ENCODE results near the gene CPB2.
A peak's percentile ranks its signal among the peaks of the same experiment; 100 is the strongest.

Gene CPB2

GRCh38 chr13:46094478-46094877, 10.4 kb downstream of the CPB2 start:
- no peak for FAIRE-seq

DNA sequence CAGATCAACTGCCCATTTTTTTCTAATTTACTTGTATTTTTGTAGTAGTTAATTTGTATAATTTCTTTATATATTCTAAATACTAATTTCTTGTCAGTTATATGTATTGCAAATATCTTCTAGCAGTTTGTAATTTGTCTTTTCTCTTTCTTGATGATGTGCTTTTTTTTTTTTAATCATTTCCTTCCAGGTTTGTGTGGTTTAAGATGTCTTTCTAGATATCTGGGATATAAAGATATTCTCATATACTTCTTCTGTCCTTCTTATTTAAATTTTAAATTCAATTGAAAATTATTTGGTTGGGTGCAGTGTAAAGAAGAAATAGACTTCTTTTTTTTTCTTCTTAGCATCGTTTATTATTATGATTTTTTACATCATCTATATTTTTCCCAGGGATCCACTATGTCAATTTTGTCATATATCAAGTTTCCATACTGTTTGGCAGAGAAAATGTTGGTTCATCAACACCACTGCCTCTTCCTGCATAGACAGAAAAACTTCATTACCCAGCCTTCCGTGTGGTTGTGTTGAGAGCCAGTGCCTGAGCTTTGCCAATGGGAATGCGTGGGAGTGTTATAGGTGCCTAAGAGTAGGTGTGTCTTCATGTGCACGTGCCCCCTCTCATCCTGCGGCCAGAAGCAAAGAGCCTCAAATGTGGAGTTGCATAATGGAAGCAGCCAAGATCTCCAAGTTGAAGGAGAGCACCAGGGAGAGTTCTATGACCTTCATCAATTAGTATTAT, 15.8 kb downstream of the CPB2 start:
- no peak for FAIRE-seq

DNA sequence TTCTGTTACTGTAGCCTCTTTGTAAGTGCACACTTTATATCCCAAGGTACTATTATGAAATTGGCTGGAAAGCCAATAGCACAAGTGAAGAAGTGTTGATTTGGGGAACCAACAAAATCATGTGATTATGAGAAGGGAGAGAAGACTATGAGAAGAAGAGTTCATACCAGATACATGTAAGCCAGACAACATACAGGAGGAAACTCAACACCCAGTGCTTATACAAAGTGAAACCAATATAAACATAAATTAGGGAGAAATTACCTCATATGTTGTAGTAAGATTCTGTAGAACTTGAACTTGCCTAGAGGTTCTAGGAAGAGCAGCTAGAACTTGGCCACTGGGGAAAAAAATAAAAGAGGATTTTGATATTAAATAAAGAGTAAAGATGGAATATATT, 17.4 kb downstream of the CPB2 start:
- FAIRE-seq = no peak

GRCh38 chr13:46086985-46087384, 17.8 kb downstream of the CPB2 start:
- FAIRE-seq = no peak

GRCh38 chr13:46086421-46086922, 18.4 kb downstream of the CPB2 start:
- no peak for FAIRE-seq

DNA sequence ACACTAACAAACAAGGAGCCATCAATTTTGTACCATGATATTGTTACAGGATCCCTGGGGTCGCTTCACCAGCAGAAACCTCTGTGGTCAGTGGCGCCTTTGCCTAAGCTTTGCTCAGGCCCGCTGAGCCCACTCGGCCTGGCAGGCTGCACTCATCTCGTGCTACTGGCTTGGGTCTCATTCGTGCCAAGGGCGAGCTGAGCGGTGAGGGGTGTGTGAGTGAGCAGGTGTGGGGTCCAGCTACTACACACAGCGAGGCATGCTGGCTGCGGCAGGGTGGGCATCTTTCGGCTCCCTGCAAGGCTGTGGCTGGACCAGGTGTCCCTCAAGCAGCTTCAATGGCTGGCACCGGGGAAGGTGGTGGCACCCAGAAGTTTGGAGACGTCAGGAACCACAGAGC, 19.1 kb downstream of the CPB2 start:
- FAIRE-seq = no peak

- no peak for FAIRE-seq
These were observed 22.5 kb downstream of the CPB2 start for GRCh38 chr13:46082324-46082723.

- FAIRE-seq = no peak
These were observed 25.1 kb downstream of the CPB2 start for GRCh38 chr13:46079770-46080169.

GRCh38 chr13:46077265-46077664, 27.6 kb downstream of the CPB2 start:
- FAIRE-seq = no peak

DNA sequence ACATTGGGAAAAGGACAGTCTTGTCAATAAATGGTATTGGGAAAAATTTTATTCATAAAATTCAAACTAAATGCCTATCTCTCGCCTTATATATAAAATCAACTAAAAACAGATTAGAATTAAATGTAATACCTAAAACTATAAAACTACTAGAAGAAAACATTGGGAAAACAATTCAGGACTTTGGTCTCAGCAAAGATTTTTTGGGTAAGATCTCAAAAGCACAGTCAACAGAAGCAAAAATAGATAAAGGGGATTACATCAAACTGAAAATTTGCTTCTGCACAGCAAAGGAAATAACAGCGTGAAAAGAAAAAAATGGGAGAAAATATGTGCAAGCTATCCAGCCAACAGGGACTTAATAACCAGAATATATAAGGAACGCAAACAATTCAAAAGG, 28.0 kb downstream of the CPB2 start:
- FAIRE-seq = no peak

- FAIRE-seq = no peak
These were observed 29.0 kb downstream of the CPB2 start for GRCh38 chr13:46075811-46076210.

DNA sequence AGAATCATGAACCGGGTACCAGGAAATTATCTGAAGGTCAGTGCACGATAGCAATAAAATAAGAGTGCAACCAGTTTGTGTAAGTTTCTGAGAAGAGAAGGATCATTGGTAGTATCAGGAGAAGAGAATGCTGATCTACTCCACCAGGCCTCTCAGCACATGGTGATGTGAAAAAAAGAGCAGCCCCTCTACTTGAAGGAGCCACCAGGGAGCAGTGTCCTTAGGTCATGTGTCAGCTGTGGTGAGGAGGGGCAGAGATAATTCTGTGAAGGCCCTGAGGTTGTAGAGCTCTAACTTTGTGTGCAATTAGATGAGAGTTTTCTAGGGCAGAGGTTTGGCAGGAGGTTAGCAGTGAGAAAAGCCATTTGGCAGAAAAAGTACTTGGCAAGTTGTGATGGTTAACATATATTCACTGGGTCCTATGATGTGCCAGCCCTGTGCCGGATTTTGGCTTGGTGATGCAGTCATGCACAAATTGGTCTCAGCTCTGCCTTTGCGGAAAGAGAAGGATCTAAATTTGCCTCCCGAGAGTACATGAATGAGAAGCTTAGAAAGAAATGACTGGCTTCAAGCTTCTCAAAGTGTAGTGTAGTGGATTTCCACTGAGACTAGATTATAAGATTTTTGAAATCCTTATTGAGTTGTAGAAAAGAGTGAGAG, 33.1 kb downstream of the CPB2 start:
- FAIRE-seq = no peak

GRCh38 chr13:46063292-46063691, 41.5 kb downstream of the CPB2 start:
- FAIRE-seq = no peak

DNA sequence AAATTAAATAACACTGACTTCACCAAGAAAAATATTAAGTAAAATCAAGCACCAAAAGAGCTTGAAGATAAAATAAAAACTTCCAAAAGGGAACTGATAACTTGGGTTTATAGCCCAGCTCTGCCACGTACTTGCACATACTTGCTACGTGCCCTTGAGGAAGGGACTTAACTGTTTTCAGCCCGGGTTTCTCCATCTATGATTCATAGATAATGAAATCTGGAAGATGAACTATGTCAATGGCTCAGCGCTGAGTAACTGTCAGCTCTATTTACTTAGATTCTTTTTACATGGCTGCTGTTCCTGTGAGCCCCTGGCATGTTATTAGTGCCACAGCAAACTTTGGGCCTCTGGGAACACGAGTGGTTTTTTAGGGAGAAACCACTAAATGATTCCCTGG, 42.6 kb downstream of the CPB2 start:
- no peak for FAIRE-seq

- FAIRE-seq = no peak
These were observed 45.4 kb downstream of the CPB2 start for GRCh38 chr13:46059405-46059804.

DNA sequence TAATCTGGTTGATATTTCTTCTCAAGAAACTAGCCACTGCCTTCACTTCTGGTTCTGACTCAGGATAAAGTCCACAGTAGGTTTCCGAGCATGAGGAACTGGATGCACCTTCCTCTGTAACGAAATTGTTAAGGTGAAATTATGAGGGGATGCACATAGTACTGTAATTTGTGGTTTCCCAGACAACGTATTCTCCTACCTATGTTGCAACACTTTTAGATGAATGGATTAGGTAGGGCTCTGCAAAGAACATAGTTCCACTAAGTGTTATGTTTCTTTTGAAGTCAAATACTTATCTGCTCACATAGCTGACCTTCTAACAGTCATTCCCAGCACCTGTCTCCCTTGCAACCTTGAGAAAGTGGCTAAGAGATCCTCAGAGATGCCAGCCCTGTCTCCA, 46.6 kb downstream of the CPB2 start:
- no peak for FAIRE-seq

DNA sequence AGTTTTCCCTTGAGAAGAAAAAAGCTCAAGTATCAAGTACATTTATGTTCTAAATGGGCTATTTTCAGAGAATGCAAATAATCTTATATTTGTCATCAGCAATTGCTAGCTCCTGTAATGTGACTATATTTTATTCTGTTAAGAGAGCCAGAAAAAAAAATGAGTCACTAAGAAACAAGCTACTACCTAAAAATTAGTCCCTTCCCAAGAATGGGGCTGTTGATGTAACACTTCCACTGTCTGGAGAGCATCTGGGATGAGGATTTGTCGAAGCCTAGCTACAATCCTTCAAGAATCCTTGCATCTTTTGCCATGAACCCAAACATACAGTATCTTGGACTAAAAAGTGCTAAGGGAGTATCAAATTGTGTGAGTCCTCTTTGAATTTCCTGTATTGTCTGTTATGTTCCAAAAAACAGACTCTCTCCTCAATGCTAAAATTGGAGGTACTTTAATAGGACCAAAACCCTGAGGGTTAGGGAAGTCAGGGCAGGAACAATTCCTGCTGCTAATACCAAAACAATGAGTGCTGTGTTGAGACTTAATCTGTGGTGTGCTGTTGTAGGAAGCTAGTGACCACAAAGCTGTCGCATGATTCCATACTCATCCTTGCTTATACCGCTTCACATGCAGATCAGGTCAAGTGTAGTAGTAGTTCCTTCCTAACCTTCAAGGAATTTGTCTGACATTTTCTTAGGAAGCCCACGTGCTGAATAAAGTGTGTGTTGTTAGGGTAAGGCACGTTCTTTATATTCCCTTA, 47.4 kb downstream of the CPB2 start:
- no peak for FAIRE-seq

GRCh38 chr13:46053162-46054012, 51.4 kb downstream of the CPB2 start:
- FAIRE-seq = no peak

DNA sequence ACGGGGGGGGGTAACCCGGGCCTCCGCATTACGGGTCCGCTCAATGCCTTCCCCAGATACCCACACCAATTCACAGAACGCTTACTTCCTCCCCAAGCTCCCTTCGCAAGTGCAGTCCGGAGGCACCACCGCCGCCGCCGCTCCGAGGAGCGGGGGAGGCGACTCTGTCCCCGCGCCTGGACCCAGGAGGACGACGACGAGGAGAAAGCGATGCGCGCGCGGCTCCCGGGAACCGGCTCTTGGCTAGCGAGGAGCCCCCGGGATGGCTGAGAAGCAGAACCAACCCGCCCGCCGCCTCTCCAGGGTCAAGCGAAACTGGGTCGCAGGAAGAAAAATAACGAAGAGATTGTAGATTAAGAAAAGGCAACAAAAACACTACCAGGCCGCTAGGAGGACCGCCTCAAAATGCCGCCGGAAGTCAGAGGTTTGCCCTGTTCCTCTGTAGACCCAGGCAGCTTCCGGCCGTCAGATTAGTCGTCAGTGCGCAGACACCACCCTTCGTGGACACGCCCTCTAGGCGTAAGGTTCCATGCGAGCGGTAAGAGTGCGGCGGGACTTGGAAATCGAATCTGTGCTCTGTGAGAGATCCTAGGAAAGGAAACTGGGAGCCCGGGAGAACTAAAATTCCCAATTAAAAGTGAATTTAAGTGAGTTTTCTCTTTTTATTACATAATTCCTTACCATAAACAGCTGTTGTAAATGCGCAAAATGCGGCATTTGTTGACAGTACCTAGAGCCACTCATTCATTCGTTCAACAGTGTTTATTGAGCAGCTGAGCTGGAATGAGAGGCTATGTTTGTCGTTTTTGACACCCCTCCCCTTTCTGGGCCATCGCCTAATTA, 52.3 kb downstream of the CPB2 start, which contains the start of gene ZC3H13:
TSS of gene ZC3H13 (minus strand) at position 428 of the 843 bp plus-strand sequence. CDS start 7,239 bp downstream, outside the sequence.
- peak; percentile 96 for FAIRE-seq

GRCh38 chr13:46051968-46052318, 52.9 kb downstream of the CPB2 start:
- no peak for FAIRE-seq

GRCh38 chr13:46050771-46051170, 54.1 kb downstream of the CPB2 start:
- no peak for FAIRE-seq

DNA sequence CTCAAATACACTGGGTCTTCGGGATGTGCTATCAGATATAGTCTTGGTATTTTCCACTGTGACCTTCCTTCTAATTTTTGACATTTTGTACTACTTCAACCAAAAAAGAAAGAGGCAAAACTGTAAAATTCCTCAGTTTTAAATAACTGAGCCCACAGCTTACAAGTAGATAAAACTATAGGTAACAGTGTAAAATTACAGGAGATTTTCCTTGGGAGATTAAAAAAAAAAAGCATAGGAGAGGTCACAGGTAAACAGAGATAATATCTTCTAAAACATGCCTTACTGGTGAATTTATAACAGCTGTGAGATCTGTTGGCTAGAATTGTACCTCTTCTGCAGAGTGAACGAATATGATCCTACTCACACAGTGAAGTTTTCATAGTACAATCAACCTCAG, 59.4 kb downstream of the CPB2 start:
- no peak for FAIRE-seq

Data from endometrium (tissue), 2 donors.